H9 (cell line): ENCODE measurements around the gene NDUFB8. TPM values are rescaled to one million over a fixed set of nuclear protein-coding genes. Genes with fewer than 3 reads are reported as not detected.

Experiments
- DNase-seq: peaks from one replicate; pipeline ENCODE4 v3.0.0-alpha.2; 2017
- H2AFZ ChIP-seq: one replicate; pipeline ENCODE4 v1.6.1; 2013; ENCODE audit warnings: mild to moderate bottlenecking, low read length, control low read depth, moderate library complexity
- H2AK5ac ChIP-seq: 2 replicates; pipeline ENCODE4 v1.6.1; 2013; ENCODE audit warnings: low read length, control low read depth, mixed read lengths; ENCODE audit not compliant: insufficient read length
- H2BK120ac ChIP-seq: one replicate; pipeline ENCODE4 v1.6.1; 2013; ENCODE audit warnings: low read depth, mild to moderate bottlenecking, low read length, control low read depth, inconsistent platforms; ENCODE audit not compliant: poor library complexity, severe bottlenecking
- H2BK12ac ChIP-seq: 2 replicates; pipeline ENCODE4 v1.6.1; 2013; ENCODE audit warnings: low read length, control low read depth, mixed read lengths, low read depth; ENCODE audit not compliant: insufficient read length
- H2BK15ac ChIP-seq: 2 replicates; pipeline ENCODE4 v1.6.1; 2013; ENCODE audit warnings: low read depth, low read length, control low read depth
- H2BK20ac ChIP-seq: one replicate; pipeline ENCODE4 v1.6.1; 2013; ENCODE audit warnings: low read depth, mild to moderate bottlenecking, low read length, control low read depth, inconsistent platforms; ENCODE audit not compliant: poor library complexity, severe bottlenecking
- H2BK5ac ChIP-seq: 2 replicates; pipeline ENCODE4 v1.6.1; 2013; ENCODE audit warnings: low read length, control low read depth, mixed read lengths; ENCODE audit not compliant: insufficient read length
- H3K14ac ChIP-seq: 2 replicates; pipeline ENCODE4 v1.6.1; 2013; ENCODE audit warnings: low read length, control low read depth; ENCODE audit not compliant: insufficient read depth
- H3K18ac ChIP-seq: 2 replicates; pipeline ENCODE4 v1.6.1; 2013; ENCODE audit warnings: low read depth, mild to moderate bottlenecking, mixed read lengths, low read length, control low read depth; ENCODE audit not compliant: insufficient read length
- H3K23ac ChIP-seq: 2 replicates; pipeline ENCODE4 v1.6.1; 2013; ENCODE audit warnings: low read length, control low read depth, mixed read lengths, low read depth; ENCODE audit not compliant: insufficient read length
- H3K23me2 ChIP-seq: 2 replicates; pipeline ENCODE4 v1.6.1; 2013; ENCODE audit warnings: low read depth, mild to moderate bottlenecking, mixed read lengths, low read length, control low read depth; ENCODE audit not compliant: insufficient read length, poor library complexity, severe bottlenecking
- H3K27ac ChIP-seq: 2 replicates; pipeline ENCODE4 v1.5.1; 2013; ENCODE audit warnings: low read length, control low read depth, mixed read lengths, low read depth; ENCODE audit not compliant: insufficient read length
- H3K27me3 ChIP-seq: 2 replicates; pipeline ENCODE4 v1.6.1; 2013; ENCODE audit warnings: low read length, control low read depth, inconsistent platforms; ENCODE audit not compliant: insufficient read depth
- H3K4ac ChIP-seq: 2 replicates; pipeline ENCODE4 v1.6.1; 2013; ENCODE audit warnings: low read depth, mild to moderate bottlenecking, control low read depth, inconsistent platforms, low read length, moderate library complexity
- H3K4me1 ChIP-seq: 2 replicates; pipeline ENCODE4 v1.6.1; 2013; ENCODE audit warnings: low read length, control low read depth, inconsistent platforms; ENCODE audit not compliant: insufficient read depth
- H3K4me2 ChIP-seq: 2 replicates; pipeline ENCODE4 v1.6.1; 2013; ENCODE audit warnings: low read length, control low read depth, mixed read lengths; ENCODE audit not compliant: insufficient read length, insufficient read depth
- H3K56ac ChIP-seq: 2 replicates; pipeline ENCODE4 v1.6.1; 2013; ENCODE audit warnings: low read depth, mild to moderate bottlenecking, mixed read lengths, low read length, control low read depth; ENCODE audit not compliant: insufficient read length
- H3K79me1 ChIP-seq: 2 replicates; pipeline ENCODE4 v1.6.1; 2013; ENCODE audit warnings: low read depth, mild to moderate bottlenecking, moderate library complexity, low read length, control low read depth, inconsistent platforms; ENCODE audit not compliant: insufficient read depth, poor library complexity, severe bottlenecking
- H3K79me2 ChIP-seq: 2 replicates; pipeline ENCODE4 v1.6.1; 2013; ENCODE audit warnings: low read length, control low read depth, inconsistent platforms; ENCODE audit not compliant: insufficient read depth
- H3K9ac ChIP-seq: 2 replicates; pipeline ENCODE4 v1.6.1; 2013; ENCODE audit warnings: low read length, control low read depth, mixed read lengths; ENCODE audit not compliant: insufficient read length; ENCODE audit errors: extremely low read depth
- H3K9me3 ChIP-seq: one replicate; pipeline ENCODE4 v1.6.1; 2013; ENCODE audit warnings: low read depth, low read length, inconsistent platforms; ENCODE audit not compliant: control insufficient read depth
- H3T11ph ChIP-seq: one replicate; pipeline ENCODE4 v1.6.1; 2013; ENCODE audit warnings: mild to moderate bottlenecking, low read length, control low read depth, inconsistent platforms
- H4K20me1 ChIP-seq: one replicate; pipeline ENCODE4 v1.6.1; 2013; ENCODE audit not compliant: control insufficient read depth, insufficient read length, insufficient read depth
- H4K5ac ChIP-seq: 2 replicates; pipeline ENCODE4 v1.6.1; 2013; ENCODE audit warnings: low read depth, mild to moderate bottlenecking, mixed read lengths, low read length, control low read depth; ENCODE audit not compliant: insufficient read length
- H4K8ac ChIP-seq: replicated peaks from 2 replicates; pipeline ENCODE4 v1.6.1; 2013; ENCODE audit warnings: low read length, control low read depth, mixed read lengths, low read depth; ENCODE audit not compliant: insufficient read length
- H4K91ac ChIP-seq: 2 replicates; pipeline ENCODE4 v1.6.1; 2013; ENCODE audit warnings: low read depth, mild to moderate bottlenecking, moderate library complexity, mixed read lengths, low read length, control low read depth; ENCODE audit not compliant: insufficient read length
- H3K27ac Mint-ChIP-seq, 3 experiments: 2 replicates in 2 of 3; 3 replicates in 1 of 3; pipeline ENCODE4 v1.8.0; 2020 to 2021; ENCODE audit warnings: mixed read lengths in 3 of 3, mild to moderate bottlenecking in 1 of 3, moderate library complexity in 1 of 3
- H3K27me3 Mint-ChIP-seq: 2 replicates; pipeline ENCODE4 v1.8.0; 2021; ENCODE audit warnings: low read depth, mild to moderate bottlenecking, moderate library complexity, mixed read lengths
- H3K36me3 Mint-ChIP-seq, 3 experiments: 2 replicates in 2 of 3; 3 replicates in 1 of 3; pipeline ENCODE4 v1.8.0; 2020 to 2021; ENCODE audit warnings: low read depth in 3 of 3, mixed read lengths in 3 of 3; ENCODE audit not compliant: insufficient read depth in 1 of 3
- H3K4me1 Mint-ChIP-seq, 2 experiments: 2 replicates each; pipeline ENCODE4 v1.8.0; 2020; ENCODE audit warnings: mixed read lengths in 2 of 2
- H3K4me3 Mint-ChIP-seq, 2 experiments: 2 replicates in 1 of 2; 3 replicates in 1 of 2; pipeline ENCODE4 v1.8.0; 2020 to 2021; ENCODE audit warnings: mild to moderate bottlenecking in 2 of 2, mixed read lengths in 2 of 2, moderate library complexity in 1 of 2
- H3K9me3 Mint-ChIP-seq, 2 experiments: 2 replicates in 1 of 2; 3 replicates in 1 of 2; pipeline ENCODE4 v1.8.0; 2020; ENCODE audit warnings: mild to moderate bottlenecking in 2 of 2, mixed read lengths in 2 of 2, moderate library complexity in 1 of 2
- CTCF ChIP-seq: fragments of 200-600 bp; sonication (generic); conservative IDR thresholded peaks from 3 replicates; pipeline ENCODE4 v1.8.0; 2021; ENCODE audit warnings: antibody characterized with exemption, mild to moderate bottlenecking
- WGBS: extraction: QIAGEN DNeasy Blood & Tissue Kit; methylation state at CpG from one replicate; pipeline ENCODE4 v1.1.7; 2013; ENCODE audit warnings: missing lambda C conversion rate, low lambda C conversion rate, mixed read lengths; ENCODE audit not compliant: insufficient read length; ENCODE audit errors: extremely low coverage; 5-methylcytosine and 5-hydroxymethylcytosine counted together
- total RNA-seq: library from RNA; stranded (reverse); gene quantifications from 2 replicates; pipeline ENCODE4 v1.2.1, GENCODE V29; 2021

The NDUFB8 gene
- total RNA-seq, 1 experiment from 2014 or later: 205 TPM

GRCh38 chr10:100524638-100525037 is 5.0 kb downstream of the NDUFB8 start:
- H3K4me2 ChIP-seq: no peak overlapping the region
- H3K4ac ChIP-seq: no peak overlapping the region
- peaks cover 7% of the 10 kb centered on the region for H3K23me2 ChIP-seq
- no peak overlapping the region for H3K9ac ChIP-seq
- H2BK120ac ChIP-seq: no peak overlapping the region
- no peak overlapping the region for H3K27ac ChIP-seq
- H3K4me3 Mint-ChIP-seq: no peak overlapping the region
- TF ChIP-seq CTCF: no peak; the same call in 2 of the 3 replicates
- no peak overlapping the region for H3K23ac ChIP-seq
- peaks cover 3% of the 10 kb centered on the region for H3K79me1 ChIP-seq
- H2BK12ac ChIP-seq: no peak overlapping the region
- no peak overlapping the region for H3K14ac ChIP-seq
- peaks cover 11 to 15% of the 10 kb centered on the region in 2 experiments for H3K4me1 Mint-ChIP-seq
- H4K8ac ChIP-seq: no peak overlapping the region
- peaks cover 13 to 39% (median 32%) of the 10 kb centered on the region in 3 experiments; a peak in 6 of 7 replicates for H3K36me3 Mint-ChIP-seq
- H3K9me3 ChIP-seq: no peaks in the 10 kb centered on the region
- H3K27me3 ChIP-seq: peaks cover 4% of the 10 kb centered on the region; the same call in 1 of the 2 replicates
- no peak overlapping the region for H2AFZ ChIP-seq
- no peak overlapping the region for H3T11ph ChIP-seq
- no peaks in the 10 kb centered on the region for H3K79me2 ChIP-seq
- no peak overlapping the region for H2BK5ac ChIP-seq
- H3K56ac ChIP-seq: no peak overlapping the region
- WGBS: no CpG with 5 or more reads among the region's 2 CpGs
- no peaks in the 10 kb centered on the region for H3K9me3 Mint-ChIP-seq
- no peak overlapping the region for H2BK20ac ChIP-seq
- no peaks in the 10 kb centered on the region for H4K20me1 ChIP-seq
- H4K5ac ChIP-seq: no peak overlapping the region
- peaks cover 17% of the 10 kb centered on the region for H3K27me3 Mint-ChIP-seq
- no peak overlapping the region for H2BK15ac ChIP-seq
- H2AK5ac ChIP-seq: no peak overlapping the region
- no peak overlapping the region for H4K91ac ChIP-seq
- H3K4me1 ChIP-seq: no peaks in the 10 kb centered on the region
- no peak overlapping the region for H3K18ac ChIP-seq
- H3K27ac Mint-ChIP-seq: no peak overlapping the region
- no peak for DNase-seq
